ENCODE measurements around the gene SETDB2. TPM values are rescaled to one million over a fixed set of nuclear protein-coding genes. Genes with fewer than 3 reads are reported as not detected.

SETDB2 gene
- total RNA-seq, 6 experiments from 2014 or later = 3.7 to 6.7 (median 4.6) TPM

- no peaks in the 10 kb centered on the region for H3K9me3 ChIP-seq
- intact Hi-C loops (cut with DNase I) = no loop called here
- H3K4me3 ChIP-seq = no peak overlapping the region
- H3K27ac ChIP-seq = no peak overlapping the region
- 24% methylated on average over 3 of the region's 3 CpGs for WGBS (ENCODE audit: insufficient coverage, low coverage, low lambda C conversion rate, missing lambda C conversion rate)
- H3K4me1 ChIP-seq = no peaks in the 10 kb centered on the region
- DNase-seq (peak; percentile 42 to 61 (median 59)), ATAC-seq (peak; percentile 93 to 99 (median 95))
- TF ChIP-seq CTCF (IDR thresholded peaks at IDR 0.05) (peak; percentile 33 to 62 (median 46)), POLR2A (IDR thresholded peaks at IDR 0.05) (no peak)
- no peaks in the 10 kb centered on the region for H3K36me3 ChIP-seq
- H3K27me3 ChIP-seq = no peaks in the 10 kb centered on the region
These were observed 22.7 kb upstream of the SETDB2 start for GRCh38 chr13:49421391-49421790.

- ATAC-seq = peak in 1 of 4 donors; percentile 24
- 77% methylated on average over 7 of the region's 7 CpGs for WGBS (ENCODE audit: insufficient coverage, low coverage, low lambda C conversion rate, missing lambda C conversion rate)
- no peaks in the 10 kb centered on the region for H3K27me3 ChIP-seq
- no peaks in the 10 kb centered on the region for H3K36me3 ChIP-seq
- H3K4me1 ChIP-seq = no peaks in the 10 kb centered on the region
- TF ChIP-seq CTCF (IDR thresholded peaks at IDR 0.05) (no peak), POLR2A (IDR thresholded peaks at IDR 0.05) (no peak)
- no peak overlapping the region for H3K4me3 ChIP-seq
- H3K27ac ChIP-seq = no peak overlapping the region
- DNase-seq = no peak
- intact Hi-C loops (cut with DNase I) = no loop called here
- no peaks in the 10 kb centered on the region for H3K9me3 ChIP-seq
These were observed 20.0 kb upstream of the SETDB2 start for GRCh38 chr13:49424011-49424560.

GRCh38 chr13:49428041-49428763 lies 15.9 kb upstream of the SETDB2 start:
- Histone ChIP-seq H3K4me1 (no peaks in the 10 kb centered on the region), H3K36me3 (no peaks in the 10 kb centered on the region), H3K9me3 (no peaks in the 10 kb centered on the region), H3K27me3 (no peaks in the 10 kb centered on the region), H3K4me3 (no peak overlapping the region), H3K27ac (no peak overlapping the region)
- intact Hi-C loops (cut with DNase I) = no loop called here
- no peak for TF ChIP-seq CTCF (IDR thresholded peaks at IDR 0.05)
- no peak for TF ChIP-seq POLR2A (IDR thresholded peaks at IDR 0.05)
- ATAC-seq (peak in 1 of 4 donors; percentile 28), DNase-seq (no peak)
- 93% methylated on average over 2 of the region's 2 CpGs for WGBS (ENCODE audit: insufficient coverage, low coverage, low lambda C conversion rate, missing lambda C conversion rate)

GRCh38 chr13:49429121-49429520 lies 15.0 kb upstream of the SETDB2 start:
- Histone ChIP-seq H3K27me3 (no peaks in the 10 kb centered on the region), H3K9me3 (no peaks in the 10 kb centered on the region), H3K4me1 (no peaks in the 10 kb centered on the region), H3K27ac (no peak overlapping the region), H3K36me3 (no peaks in the 10 kb centered on the region), H3K4me3 (no peak overlapping the region)
- intact Hi-C loops (cut with DNase I) = no loop called here
- DNase-seq (no peak), ATAC-seq (no peak)
- no peak for TF ChIP-seq POLR2A (IDR thresholded peaks at IDR 0.05)
- no peak for TF ChIP-seq CTCF (IDR thresholded peaks at IDR 0.05)
- WGBS (ENCODE audit: insufficient coverage, low coverage, low lambda C conversion rate, missing lambda C conversion rate) = 88% methylated on average over 1 of the region's 1 CpG
